NCI-H146 treated with DMSO at 0.1 percent for 48 hours (cell line): ENCODE data around the gene SCN3A.

Experiments
- DNase-seq: peaks from one replicate; lab custom pipeline; 2025; ENCODE audit not compliant: unreplicated experiment; lab: John Stamatoyannopoulos, UW

SCN3A gene

GRCh38 chr2:165058476-165059265, 145.2 kb downstream of the SCN3A start:
- DNase-seq: peak; percentile 17

GRCh38 chr2:165057931-165058330, 145.9 kb downstream of the SCN3A start:
- no peak for DNase-seq

GRCh38 chr2:165057308-165057707, 146.5 kb downstream of the SCN3A start:
- DNase-seq: no peak

- peak; percentile 10 for DNase-seq
Measured at GRCh38 chr2:165056564-165056963, 147.3 kb downstream of the SCN3A start.

- DNase-seq: peak; percentile 59
Measured at GRCh38 chr2:165055082-165055851, 148.6 kb downstream of the SCN3A start.

- DNase-seq: no peak
Measured at GRCh38 chr2:165054652-165055051, 149.2 kb downstream of the SCN3A start.

GRCh38 chr2:165044505-165045303, 159.1 kb downstream of the SCN3A start:
- no peak for DNase-seq
